Chondrocyte (in vitro differentiated cells): Measurements from ENCODE around the gene ZNF397. TPM values are rescaled to one million over a fixed set of nuclear protein-coding genes. Genes with fewer than 3 reads are reported as not detected.

Source experiments
- DNase-seq: peaks from one replicate; pipeline ENCODE4 v3.0.0; 2021; ENCODE audit warnings: mixed read lengths, low spot score
- H3K27ac Mint-ChIP-seq: one replicate; pipeline ENCODE4 v1.8.0; 2021; ENCODE audit warnings: mild to moderate bottlenecking, moderate library complexity, mixed read lengths; ENCODE audit not compliant: unreplicated experiment
- H3K27me3 Mint-ChIP-seq: 2 replicates; pipeline ENCODE4 v1.8.0; 2021; ENCODE audit warnings: low read depth, mixed read lengths
- H3K36me3 Mint-ChIP-seq: 2 replicates; pipeline ENCODE4 v1.8.0; 2021; ENCODE audit warnings: low read depth, mixed read lengths
- H3K4me1 Mint-ChIP-seq: 2 replicates; pipeline ENCODE4 v1.8.0; 2021; ENCODE audit warnings: low read depth, mild to moderate bottlenecking, mixed read lengths
- H3K4me3 Mint-ChIP-seq: one replicate; pipeline ENCODE4 v1.8.0; 2021; ENCODE audit warnings: mild to moderate bottlenecking, moderate library complexity, mixed read lengths; ENCODE audit not compliant: unreplicated experiment
- H3K9me3 Mint-ChIP-seq: 2 replicates; pipeline ENCODE4 v1.8.0; 2021; ENCODE audit warnings: low read depth, mixed read lengths
- CTCF ChIP-seq: fragments of 200-600 bp; sonication (generic); IDR thresholded peaks from 2 replicates; pipeline ENCODE4 v1.5.0; 2021; ENCODE audit warnings: antibody characterized with exemption, mild to moderate bottlenecking, moderate library complexity
- total RNA-seq: library from RNA; stranded (reverse); gene quantifications from 3 replicates; pipeline ENCODE4 v1.2.1, GENCODE V29; 2021

Gene ZNF397
- total RNA-seq, 1 donor from 2014 or later: 12.1 TPM

GRCh38 chr18:35239314-35239713 is 1.5 kb upstream of the ZNF397 start:
- Mint-ChIP-seq H3K36me3 (peaks cover 14% of the 10 kb centered on the region), H3K27me3 (no peaks in the 10 kb centered on the region), H3K27ac (no peak overlapping the region), H3K4me3 (no peak overlapping the region), H3K9me3 (peaks cover 8% of the 10 kb centered on the region), H3K4me1 (peaks cover 9% of the 10 kb centered on the region)
- DNase-seq: no peak
- no peak for TF ChIP-seq CTCF

GRCh38 chr18:35241448-35241804 is 592 bp downstream of the ZNF397 start:
- peaks cover 27% of the 10 kb centered on the region for H3K9me3 Mint-ChIP-seq
- TF ChIP-seq CTCF: no peak
- peaks cover 8% of the 10 kb centered on the region for H3K4me1 Mint-ChIP-seq
- H3K27ac Mint-ChIP-seq: peak overlapping the region; percentile 98
- no peaks in the 10 kb centered on the region for H3K27me3 Mint-ChIP-seq
- no peak for DNase-seq
- peaks cover 33% of the 10 kb centered on the region for H3K36me3 Mint-ChIP-seq
- peak overlapping the region; percentile 87 for H3K4me3 Mint-ChIP-seq

- peaks cover 32% of the 10 kb centered on the region for H3K9me3 Mint-ChIP-seq
- peaks cover 4% of the 10 kb centered on the region for H3K4me1 Mint-ChIP-seq
- H3K27me3 Mint-ChIP-seq: no peaks in the 10 kb centered on the region
- no peak overlapping the region for H3K4me3 Mint-ChIP-seq
- no peak overlapping the region for H3K27ac Mint-ChIP-seq
- TF ChIP-seq CTCF: no peak
- peaks cover 42% of the 10 kb centered on the region for H3K36me3 Mint-ChIP-seq
- DNase-seq: no peak
Measured at GRCh38 chr18:35242426-35242825, 1.6 kb downstream of the ZNF397 start.

GRCh38 chr18:35244671-35245070 is 3.8 kb downstream of the ZNF397 start:
- no peak overlapping the region for H3K27ac Mint-ChIP-seq
- no peak overlapping the region for H3K4me3 Mint-ChIP-seq
- peaks cover 36% of the 10 kb centered on the region for H3K9me3 Mint-ChIP-seq
- no peaks in the 10 kb centered on the region for H3K27me3 Mint-ChIP-seq
- H3K36me3 Mint-ChIP-seq: peaks cover 54% of the 10 kb centered on the region
- no peak for TF ChIP-seq CTCF
- H3K4me1 Mint-ChIP-seq: peaks cover 4% of the 10 kb centered on the region
- DNase-seq: no peak

- Mint-ChIP-seq H3K27me3 (no peaks in the 10 kb centered on the region), H3K27ac (no peak overlapping the region), H3K9me3 (peaks cover 43% of the 10 kb centered on the region), H3K4me3 (no peak overlapping the region), H3K4me1 (no peaks in the 10 kb centered on the region), H3K36me3 (peaks cover 57% of the 10 kb centered on the region)
- no peak for TF ChIP-seq CTCF
- DNase-seq: no peak
Measured at GRCh38 chr18:35245719-35246317, 5.0 kb downstream of the ZNF397 start.
